ENCODE results near the gene CLMN.

- no peak for TF ChIP-seq CTCF (IDR thresholded peaks at IDR 0.05)
- TF ChIP-seq POLR2A (IDR thresholded peaks at IDR 0.05) = no peak
- no peak for TF ChIP-seq POLR2AphosphoS5 (IDR thresholded peaks at IDR 0.05; ENCODE audit: insufficient read depth in 1 of 2, low read depth in 1 of 2)
Measured at GRCh38 chr14:95275494-95275893, 44.2 kb downstream of the CLMN start.

Measured in vagina (tissue), 2 donors.